HepG2 (cell line): ENCODE data around the gene ZNF556. TPM values are rescaled to one million over a fixed set of nuclear protein-coding genes. Genes with fewer than 3 reads are reported as not detected.

Source experiments
- ARHGAP35 ChIP-seq: sonication (generic); formaldehyde crosslinking; IDR thresholded peaks from 2 replicates; pipeline ENCODE4 v1.9.0; 2022; ENCODE audit warnings: mild to moderate bottlenecking, inconsistent platforms, moderate library complexity, missing genetic modification reagents, borderline replicate concordance
- CHD4 ChIP-seq: fragments of 200-600 bp; sonication (generic); IDR thresholded peaks from 2 replicates; pipeline ENCODE4 v1.7.0; 2017; ENCODE audit warnings: mild to moderate bottlenecking, low read length, borderline replicate concordance
- CREM ChIP-seq, 2 experiments: sonication (generic) in 1 of 2; formaldehyde crosslinking in 1 of 2; IDR thresholded peaks; 2 replicates each; pipeline versions ENCODE4 v1.4.0 to v1.6.1; 2016 to 2020; ENCODE audit warnings: antibody characterized with exemption in 1 of 2, mild to moderate bottlenecking in 1 of 2, missing genetic modification reagents in 1 of 2
- HOXD1 ChIP-seq: sonication (generic); formaldehyde crosslinking; IDR thresholded peaks from 2 replicates; pipeline ENCODE4 v1.5.0; 2020; ENCODE audit warnings: missing genetic modification reagents
- MATR3 ChIP-seq: sonication (generic); formaldehyde crosslinking; IDR thresholded peaks from 2 replicates; pipeline ENCODE4 v1.4.0; 2020; ENCODE audit warnings: missing genetic modification reagents
- MTF1 ChIP-seq: sonication (generic); formaldehyde crosslinking; IDR thresholded peaks from 2 replicates; pipeline ENCODE4 v1.5.0; 2020; ENCODE audit warnings: missing genetic modification reagents
- NRL ChIP-seq: sonication (generic); formaldehyde crosslinking; IDR thresholded peaks from 2 replicates; pipeline ENCODE4 v1.5.0; 2020; ENCODE audit warnings: missing genetic modification reagents, mild to moderate bottlenecking, moderate library complexity, borderline replicate concordance
- TCF7L2 ChIP-seq: IDR thresholded peaks from 2 replicates; pipeline ENCODE4 v1.6.1; 2011; ENCODE audit warnings: mild to moderate bottlenecking, low read depth, low read length, moderate library complexity
- TRIM24 ChIP-seq: sonication (generic); formaldehyde crosslinking; IDR thresholded peaks from 2 replicates; pipeline ENCODE4 v1.8.0; 2022; ENCODE audit warnings: mild to moderate bottlenecking, missing genetic modification reagents
- WIZ ChIP-seq: sonication (generic); formaldehyde crosslinking; IDR thresholded peaks from 2 replicates; pipeline ENCODE4 v1.5.1; 2020; ENCODE audit warnings: mild to moderate bottlenecking, missing genetic modification reagents
- ZNF121 ChIP-seq: sonication (generic); formaldehyde crosslinking; IDR thresholded peaks from 2 replicates; pipeline ENCODE4 v1.5.0; 2020; ENCODE audit warnings: mild to moderate bottlenecking, missing genetic modification reagents
- ZNF282 ChIP-seq: fragments of 450-650 bp; IDR thresholded peaks from 2 replicates; pipeline ENCODE4 v1.6.1; 2018; ENCODE audit not compliant: partially characterized antibody
- ZNF317 ChIP-seq: sonication (generic); formaldehyde crosslinking; IDR thresholded peaks from 2 replicates; pipeline ENCODE4 v1.5.0; 2020; ENCODE audit warnings: mild to moderate bottlenecking, missing genetic modification reagents
- ZNF367 ChIP-seq: sonication (generic); formaldehyde crosslinking; IDR thresholded peaks from 2 replicates; pipeline ENCODE4 v1.4.0; 2020; ENCODE audit warnings: missing genetic modification reagents, borderline replicate concordance
- ZNF879 ChIP-seq: sonication (generic); formaldehyde crosslinking; IDR thresholded peaks from 2 replicates; pipeline ENCODE4 v1.8.1; 2023; ENCODE audit warnings: missing genetic modification reagents
- ZSCAN9 ChIP-seq: IDR thresholded peaks from 2 replicates; pipeline ENCODE4 v1.6.1; 2016; ENCODE audit warnings: borderline replicate concordance
- polyA plus RNA-seq, 8 experiments: library from polyadenylated mRNA; depleted of rRNA in 3 of 8; stranded (reverse) in 7 of 8; unstranded in 1 of 8; fragments of >200 nt; fragmentation: Illumina TruSeq in 4 of 8; extraction: Trizol in 4 of 8; gene quantifications; 2 replicates each; pipeline versions ENCODE4 v1.2.1 to v1.2.3, GENCODE V29; 2011 to 2016; ENCODE audit warnings: low read depth in 4 of 8, missing spikeins in 1 of 8, mixed read lengths in 1 of 8; ENCODE audit not compliant: insufficient read depth in 1 of 8
- total RNA-seq, 5 experiments: library from RNA; depleted of rRNA; stranded (reverse); fragments of >200 nt; fragmentation: Illumina TruSeq; extraction: Trizol; gene quantifications; 2 replicates each; pipeline ENCODE4 v1.2.3, GENCODE V29; 2016; ENCODE audit warnings: low read depth in 1 of 5
- TF ChIP-seq, protein P1 (sequence below): sonication (generic); formaldehyde crosslinking; IDR thresholded peaks from 2 replicates; pipeline ENCODE4 v1.5.0; 2020; ENCODE audit warnings: mild to moderate bottlenecking, low read depth, missing genetic modification reagents, borderline replicate concordance
- TF ChIP-seq, protein P2 (sequence below): sonication (generic); formaldehyde crosslinking; conservative IDR thresholded peaks from 2 replicates; pipeline ENCODE4 v1.4.0; 2020; ENCODE audit warnings: missing genetic modification reagents
- TF ChIP-seq, protein P3 (sequence below): fragments of 450-650 bp; IDR thresholded peaks from 2 replicates; pipeline ENCODE4 v1.6.1; 2016
- TF ChIP-seq, protein P4 (sequence below): fragments of 450-650 bp; IDR thresholded peaks from 2 replicates; pipeline ENCODE4 v1.6.1; 2017
- TF ChIP-seq, protein P5 (sequence below): sonication (generic); formaldehyde crosslinking; IDR thresholded peaks from 2 replicates; pipeline ENCODE4 v1.4.0; 2020; ENCODE audit warnings: missing genetic modification reagents, mild to moderate bottlenecking, borderline replicate concordance
- TF ChIP-seq, protein P6 (sequence below): sonication (generic); formaldehyde crosslinking; IDR thresholded peaks from 2 replicates; pipeline ENCODE4 v1.5.0; 2020; ENCODE audit warnings: mild to moderate bottlenecking, missing genetic modification reagents

The ZNF556 gene
- total and polyA plus RNA-seq, 2 of the 13 experiments (the other 11 are each of a cell fraction or from before 2014, with no cell fraction given): 4.2 to 28.6 TPM

DNA sequence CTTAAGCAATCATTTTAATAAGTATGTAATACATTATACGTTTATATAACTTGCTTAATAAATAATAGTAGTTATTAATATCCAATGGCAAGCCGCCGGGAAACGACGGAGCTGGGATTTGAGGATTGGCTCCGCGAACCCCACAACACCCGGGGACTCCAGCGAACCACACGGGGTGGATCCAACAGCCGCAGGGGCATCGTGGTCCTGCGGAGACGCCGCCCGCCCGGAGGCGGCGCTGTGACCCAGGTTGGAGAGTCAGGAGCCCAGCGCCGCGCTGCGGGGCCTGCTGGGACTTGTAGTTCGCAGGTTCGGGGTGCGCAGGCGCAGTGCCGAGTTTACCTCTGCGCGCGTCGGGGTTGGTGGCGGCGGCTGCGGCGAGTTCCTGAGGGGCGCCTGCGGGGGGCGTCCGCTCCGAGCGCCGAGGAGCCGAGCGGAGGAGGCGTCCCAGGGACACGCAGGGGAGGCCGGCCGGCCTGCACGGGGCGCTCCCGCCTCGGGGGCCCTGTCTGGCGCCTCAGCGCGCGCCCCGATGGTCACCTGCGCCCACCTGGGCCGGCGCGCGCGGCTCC lies 47.5 kb upstream of the ZNF556 start, which contains the start of gene ZNF554 (continued):
- TF ChIP-seq HOXD1 (CRISPR knock-in tag): no peak
- TF ChIP-seq, protein P1, sequence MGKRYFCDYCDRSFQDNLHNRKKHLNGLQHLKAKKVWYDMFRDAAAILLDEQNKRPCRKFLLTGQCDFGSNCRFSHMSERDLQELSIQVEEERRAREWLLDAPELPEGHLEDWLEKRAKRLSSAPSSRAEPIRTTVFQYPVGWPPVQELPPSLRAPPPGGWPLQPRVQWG: no peak
- TF ChIP-seq, protein P2, sequence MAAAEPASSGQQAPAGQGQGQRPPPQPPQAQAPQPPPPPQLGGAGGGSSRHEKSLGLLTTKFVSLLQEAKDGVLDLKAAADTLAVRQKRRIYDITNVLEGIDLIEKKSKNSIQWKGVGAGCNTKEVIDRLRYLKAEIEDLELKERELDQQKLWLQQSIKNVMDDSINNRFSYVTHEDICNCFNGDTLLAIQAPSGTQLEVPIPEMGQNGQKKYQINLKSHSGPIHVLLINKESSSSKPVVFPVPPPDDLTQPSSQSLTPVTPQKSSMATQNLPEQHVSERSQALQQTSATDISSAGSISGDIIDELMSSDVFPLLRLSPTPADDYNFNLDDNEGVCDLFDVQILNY (CRISPR knock-in tag): no peak
- no peak for TF ChIP-seq MATR3 (CRISPR knock-in tag)
- TF ChIP-seq WIZ: no peak
- TF ChIP-seq, protein P3, sequence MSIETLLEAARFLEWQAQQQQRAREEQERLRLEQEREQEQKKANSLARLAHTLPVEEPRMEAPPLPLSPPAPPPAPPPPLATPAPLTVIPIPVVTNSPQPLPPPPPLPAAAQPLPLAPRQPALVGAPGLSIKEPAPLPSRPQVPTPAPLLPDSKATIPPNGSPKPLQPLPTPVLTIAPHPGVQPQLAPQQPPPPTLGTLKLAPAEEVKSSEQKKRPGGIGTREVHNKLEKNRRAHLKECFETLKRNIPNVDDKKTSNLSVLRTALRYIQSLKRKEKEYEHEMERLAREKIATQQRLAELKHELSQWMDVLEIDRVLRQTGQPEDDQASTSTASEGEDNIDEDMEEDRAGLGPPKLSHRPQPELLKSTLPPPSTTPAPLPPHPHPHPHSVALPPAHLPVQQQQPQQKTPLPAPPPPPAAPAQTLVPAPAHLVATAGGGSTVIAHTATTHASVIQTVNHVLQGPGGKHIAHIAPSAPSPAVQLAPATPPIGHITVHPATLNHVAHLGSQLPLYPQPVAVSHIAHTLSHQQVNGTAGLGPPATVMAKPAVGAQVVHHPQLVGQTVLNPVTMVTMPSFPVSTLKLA: 0 out of 2 replicates have a peak, but pooled peaks have one; percentile 17
- TF ChIP-seq NRL (CRISPR knock-in tag): no peak
- peak; percentile 55; the same call in 1 of the 2 replicates for TF ChIP-seq ZNF317 (CRISPR knock-in tag)
- TF ChIP-seq CREM (IDR thresholded peaks at IDR 0.05): peak; percentile 60
- no peak for TF ChIP-seq CREM (CRISPR knock-in tag; IDR thresholded peaks at IDR 0.05)
- TF ChIP-seq, protein P4, sequence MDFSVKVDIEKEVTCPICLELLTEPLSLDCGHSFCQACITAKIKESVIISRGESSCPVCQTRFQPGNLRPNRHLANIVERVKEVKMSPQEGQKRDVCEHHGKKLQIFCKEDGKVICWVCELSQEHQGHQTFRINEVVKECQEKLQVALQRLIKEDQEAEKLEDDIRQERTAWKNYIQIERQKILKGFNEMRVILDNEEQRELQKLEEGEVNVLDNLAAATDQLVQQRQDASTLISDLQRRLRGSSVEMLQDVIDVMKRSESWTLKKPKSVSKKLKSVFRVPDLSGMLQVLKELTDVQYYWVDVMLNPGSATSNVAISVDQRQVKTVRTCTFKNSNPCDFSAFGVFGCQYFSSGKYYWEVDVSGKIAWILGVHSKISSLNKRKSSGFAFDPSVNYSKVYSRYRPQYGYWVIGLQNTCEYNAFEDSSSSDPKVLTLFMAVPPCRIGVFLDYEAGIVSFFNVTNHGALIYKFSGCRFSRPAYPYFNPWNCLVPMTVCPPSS: no peak
- TF ChIP-seq, protein P5, sequence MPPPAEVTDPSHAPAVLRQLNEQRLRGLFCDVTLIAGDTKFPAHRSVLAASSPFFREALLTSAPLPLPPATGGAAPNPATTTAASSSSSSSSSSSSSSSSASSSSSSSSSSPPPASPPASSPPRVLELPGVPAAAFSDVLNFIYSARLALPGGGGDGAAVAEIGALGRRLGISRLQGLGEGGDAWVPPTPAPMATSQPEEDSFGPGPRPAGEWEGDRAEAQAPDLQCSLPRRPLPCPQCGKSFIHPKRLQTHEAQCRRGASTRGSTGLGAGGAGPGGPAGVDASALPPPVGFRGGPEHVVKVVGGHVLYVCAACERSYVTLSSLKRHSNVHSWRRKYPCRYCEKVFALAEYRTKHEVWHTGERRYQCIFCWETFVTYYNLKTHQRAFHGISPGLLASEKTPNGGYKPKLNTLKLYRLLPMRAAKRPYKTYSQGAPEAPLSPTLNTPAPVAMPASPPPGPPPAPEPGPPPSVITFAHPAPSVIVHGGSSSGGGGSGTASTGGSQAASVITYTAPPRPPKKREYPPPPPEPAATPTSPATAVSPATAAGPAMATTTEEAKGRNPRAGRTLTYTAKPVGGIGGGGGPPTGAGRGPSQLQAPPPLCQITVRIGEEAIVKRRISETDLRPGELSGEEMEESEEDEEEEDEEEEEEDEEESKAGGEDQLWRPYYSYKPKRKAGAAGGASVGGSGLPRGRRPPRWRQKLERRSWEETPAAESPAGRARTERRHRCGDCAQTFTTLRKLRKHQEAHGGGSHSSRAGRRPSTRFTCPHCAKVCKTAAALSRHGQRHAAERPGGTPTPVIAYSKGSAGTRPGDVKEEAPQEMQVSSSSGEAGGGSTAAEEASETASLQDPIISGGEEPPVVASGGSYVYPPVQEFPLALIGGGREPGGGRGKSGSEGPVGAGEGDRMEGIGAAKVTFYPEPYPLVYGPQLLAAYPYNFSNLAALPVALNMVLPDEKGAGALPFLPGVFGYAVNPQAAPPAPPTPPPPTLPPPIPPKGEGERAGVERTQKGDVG (CRISPR knock-in tag): peak; percentile 75; the same call in 1 of the 2 replicates
- TF ChIP-seq, protein P6, sequence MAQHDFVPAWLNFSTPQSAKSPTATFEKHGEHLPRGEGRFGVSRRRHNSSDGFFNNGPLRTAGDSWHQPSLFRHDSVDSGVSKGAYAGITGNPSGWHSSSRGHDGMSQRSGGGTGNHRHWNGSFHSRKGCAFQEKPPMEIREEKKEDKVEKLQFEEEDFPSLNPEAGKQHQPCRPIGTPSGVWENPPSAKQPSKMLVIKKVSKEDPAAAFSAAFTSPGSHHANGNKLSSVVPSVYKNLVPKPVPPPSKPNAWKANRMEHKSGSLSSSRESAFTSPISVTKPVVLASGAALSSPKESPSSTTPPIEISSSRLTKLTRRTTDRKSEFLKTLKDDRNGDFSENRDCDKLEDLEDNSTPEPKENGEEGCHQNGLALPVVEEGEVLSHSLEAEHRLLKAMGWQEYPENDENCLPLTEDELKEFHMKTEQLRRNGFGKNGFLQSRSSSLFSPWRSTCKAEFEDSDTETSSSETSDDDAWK: no peak
- TF ChIP-seq ZNF282: no peak
- no peak for TF ChIP-seq TRIM24 (CRISPR knock-in tag)
- TF ChIP-seq ZSCAN9 (CRISPR knock-in tag): peak; percentile 80; the same call in 1 of the 2 replicates
- no peak for TF ChIP-seq CHD4
- no peak for TF ChIP-seq ARHGAP35 (CRISPR knock-in tag)
- TF ChIP-seq MTF1 (CRISPR knock-in tag): no peak
- 0 out of 2 replicates have a peak, but pooled peaks have one; percentile 50 for TF ChIP-seq ZNF367 (CRISPR knock-in tag)
- 0 out of 2 replicates have a peak, but pooled peaks have one; percentile 33 for TF ChIP-seq ZNF879 (CRISPR knock-in tag)
- no peak for TF ChIP-seq ZNF121 (CRISPR knock-in tag)
- TF ChIP-seq TCF7L2: no peak
